GM18508 (cell line): ENCODE measurements around the gene IGSF6.
A peak's percentile ranks its signal among the peaks of the same experiment; 100 is the strongest.
"Not testable (repeated sequence)": the region's sequence is repeated elsewhere in the genome, so short reads cannot be mapped to it uniquely, and the experiment has no call there.

Source experiments
- ATAC-seq: cut with Tn5 transposase; IDR thresholded peaks from one replicate; pipeline ENCODE4 v1.9.1; 2021; ENCODE audit warnings: moderate number of reproducible peaks; ENCODE audit not compliant: insufficient read depth, unreplicated experiment

IGSF6 gene

GRCh38 chr16:21608639-21609328, 43.6 kb downstream of the IGSF6 start:
- no peak for ATAC-seq

- not testable (repeated sequence) for ATAC-seq
Measured at GRCh38 chr16:21605848-21606247, 46.6 kb downstream of the IGSF6 start.

DNA sequence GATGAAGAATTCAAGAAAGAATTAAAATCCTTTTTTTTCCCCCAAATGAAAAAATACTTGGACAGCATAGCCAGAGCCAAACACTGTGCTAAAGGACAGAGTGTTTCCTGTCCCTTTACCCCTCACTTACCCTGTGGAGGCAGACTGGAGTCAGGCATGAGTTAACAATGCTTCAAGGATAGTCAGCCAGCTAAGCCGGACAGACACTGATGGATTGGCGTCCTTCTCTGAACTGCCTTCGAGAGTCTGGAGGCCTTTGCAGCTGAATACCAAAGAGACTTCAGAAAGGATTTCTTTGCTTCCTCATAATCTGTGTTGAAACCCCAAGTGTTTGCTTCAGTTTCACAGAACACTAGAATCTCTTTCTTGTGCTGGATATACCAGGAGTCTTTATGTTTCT, 48.5 kb downstream of the IGSF6 start:
- ATAC-seq, result no peak

DNA sequence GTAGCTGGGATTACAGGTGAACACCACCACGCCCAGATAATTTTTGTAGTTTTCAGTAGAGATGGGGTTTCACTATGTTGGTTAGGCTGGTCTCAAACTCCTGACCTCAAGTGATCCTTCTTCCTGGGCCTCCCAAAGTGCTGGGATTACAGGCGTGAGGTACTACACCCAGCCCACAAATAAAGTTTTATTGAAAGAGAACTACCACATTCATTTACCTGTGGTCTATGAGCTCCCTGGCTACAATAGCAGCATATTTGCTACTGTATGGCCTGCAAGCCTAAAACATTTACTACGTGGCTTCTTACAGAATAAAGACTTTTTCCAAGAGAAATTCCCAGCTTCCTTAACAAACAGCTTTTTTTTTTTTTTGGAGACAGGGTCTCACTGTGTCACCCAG, 49.6 kb downstream of the IGSF6 start:
- no peak for ATAC-seq

DNA sequence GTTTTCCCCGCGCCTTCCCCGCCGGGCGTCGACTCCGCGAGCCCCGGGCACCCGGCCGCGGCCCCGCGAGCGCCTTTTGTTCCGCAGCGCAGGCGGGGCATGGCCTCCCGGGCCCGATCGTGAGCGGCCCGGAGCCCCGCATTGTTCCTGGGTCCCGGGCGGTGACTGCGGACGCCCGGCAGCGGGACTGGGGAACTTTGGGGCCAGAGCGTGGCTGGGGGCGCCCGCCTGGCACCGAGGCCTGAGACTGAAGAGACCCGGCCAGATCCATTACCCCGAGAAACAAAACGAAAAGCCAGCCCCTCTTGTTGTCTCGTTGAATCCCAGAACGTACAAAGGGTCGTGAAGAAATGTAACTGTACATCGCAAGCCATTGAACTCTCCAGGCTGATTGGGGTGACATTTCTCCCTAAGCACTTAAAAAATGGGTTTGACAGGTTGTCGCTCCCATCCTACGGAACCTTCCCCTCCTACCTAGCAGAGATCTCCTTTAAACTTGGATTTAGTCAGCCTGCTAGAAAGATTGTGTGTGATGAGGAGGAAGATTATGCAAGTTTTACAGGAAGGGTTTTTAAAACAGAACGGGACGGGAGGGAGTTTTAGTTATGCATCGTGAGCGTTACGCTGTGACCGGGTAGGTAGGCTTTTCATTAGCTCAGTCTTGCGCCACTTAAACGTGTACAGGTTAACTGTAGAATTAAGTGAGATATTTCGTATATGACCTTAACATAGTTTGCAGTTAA, 52.2 kb downstream of the IGSF6 start:
- ATAC-seq, result no peak

- ATAC-seq, result peak; percentile 54
Measured at GRCh38 chr16:21599122-21600030, 53.0 kb downstream of the IGSF6 start, which contains the start of gene METTL9. METTL9 (plus strand) TSS chr16:21599577; CDS start chr16:21599734, 157 bp downstream.

DNA sequence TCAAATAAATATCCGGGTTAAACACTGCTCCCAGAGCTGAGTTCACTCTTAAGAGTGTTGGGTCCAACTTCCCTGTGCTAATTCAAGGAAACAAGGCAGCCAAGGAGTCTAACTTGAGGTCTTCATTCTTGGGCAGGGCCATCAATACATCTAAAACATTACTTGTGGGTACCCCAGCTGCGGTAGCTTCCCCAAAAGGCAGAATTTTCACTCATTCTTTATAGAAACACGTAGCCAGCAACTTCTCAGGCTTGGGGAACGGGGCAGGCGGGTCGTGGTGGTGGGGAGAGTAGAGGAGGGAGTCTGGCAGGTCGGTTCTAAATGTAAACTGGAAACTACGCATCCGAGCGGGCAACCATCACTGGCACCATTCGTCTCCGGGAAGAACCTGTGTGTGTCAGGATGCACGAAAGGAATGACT, 53.7 kb downstream of the IGSF6 start:
- ATAC-seq, result no peak

- ATAC-seq, result no peak
Measured at GRCh38 chr16:21598206-21598605, 54.2 kb downstream of the IGSF6 start.

DNA sequence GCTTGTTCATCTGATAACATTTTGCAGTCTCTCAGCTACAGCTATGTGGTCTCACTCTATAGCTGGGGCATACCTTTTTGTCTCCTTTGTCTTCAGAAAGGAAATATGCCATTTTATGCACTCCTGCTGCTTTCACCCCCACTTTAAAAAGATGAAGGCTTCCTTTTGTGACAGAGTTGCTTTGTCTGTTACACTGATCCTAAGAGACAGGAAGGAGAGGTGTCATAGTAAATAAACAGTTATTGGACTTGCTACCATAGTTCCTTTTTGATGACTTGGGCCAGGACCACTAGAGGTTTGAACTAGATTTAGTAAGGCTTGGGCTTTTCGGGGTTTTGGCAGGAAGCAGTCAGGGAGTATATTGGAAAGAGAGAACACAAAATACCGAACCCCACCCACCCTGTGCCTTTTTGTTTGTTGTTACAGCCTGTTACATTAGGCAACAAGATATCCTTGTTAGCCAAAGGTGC, 54.8 kb downstream of the IGSF6 start:
- no peak for ATAC-seq

DNA sequence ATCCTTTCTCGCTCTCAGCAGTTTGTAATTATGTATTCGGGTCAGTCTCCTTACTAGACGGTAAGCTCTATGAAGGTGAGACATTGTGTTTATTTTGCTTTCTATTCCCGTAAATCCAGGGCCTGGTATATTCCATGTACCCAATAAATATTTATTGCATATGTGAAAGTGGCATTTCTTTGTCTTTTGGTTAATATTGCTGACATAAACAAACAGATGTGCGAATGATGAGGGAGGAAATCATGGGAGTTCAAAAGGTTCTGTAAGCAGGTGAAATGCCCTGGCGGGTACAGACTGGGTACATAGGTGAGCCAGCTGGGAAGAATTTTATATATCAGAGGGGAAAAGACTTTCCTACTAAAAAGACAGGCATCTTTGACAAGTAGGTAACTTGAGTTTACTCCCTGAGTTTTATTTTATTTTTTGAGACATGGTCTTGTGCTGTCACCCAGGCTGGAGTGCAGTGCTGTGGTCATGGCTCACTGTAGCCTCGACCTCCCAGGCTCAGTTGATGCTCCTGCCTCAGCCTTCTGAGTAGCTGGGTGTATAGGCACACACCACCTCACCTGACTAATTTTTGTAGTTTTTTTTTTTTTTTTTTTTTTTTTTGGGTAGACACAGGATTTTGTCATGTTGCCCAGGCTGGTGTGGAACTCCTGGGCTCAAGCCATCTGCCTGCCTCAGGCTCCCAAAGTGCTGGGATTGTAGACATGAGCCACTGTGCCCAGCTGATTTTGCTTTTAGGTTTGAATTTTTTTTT, 58.7 kb downstream of the IGSF6 start:
- ATAC-seq, result no peak

- no peak for ATAC-seq
Measured at GRCh38 chr16:21592191-21592590, 60.2 kb downstream of the IGSF6 start.

DNA sequence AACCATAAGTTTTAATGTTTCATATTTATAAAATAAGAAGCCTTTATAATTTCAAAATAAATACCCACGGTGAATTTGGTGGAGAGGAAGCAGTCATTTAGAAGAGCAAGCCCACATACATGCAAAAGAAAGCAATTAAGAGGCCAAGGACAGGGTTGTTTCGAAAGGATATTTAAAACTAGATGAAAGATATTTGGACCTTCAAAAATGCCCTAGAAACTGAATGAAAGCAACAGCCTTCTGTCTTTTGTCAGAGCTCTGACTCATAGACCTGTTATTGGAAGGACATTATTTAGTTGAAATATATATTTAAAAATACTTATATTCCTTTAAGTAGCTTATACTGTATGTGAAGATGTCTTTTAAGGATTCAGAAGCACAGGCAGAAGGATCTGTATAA, 61.6 kb downstream of the IGSF6 start:
- ATAC-seq, result no peak

- ATAC-seq, result no peak
Measured at GRCh38 chr16:21590287-21590686, 62.1 kb downstream of the IGSF6 start.

DNA sequence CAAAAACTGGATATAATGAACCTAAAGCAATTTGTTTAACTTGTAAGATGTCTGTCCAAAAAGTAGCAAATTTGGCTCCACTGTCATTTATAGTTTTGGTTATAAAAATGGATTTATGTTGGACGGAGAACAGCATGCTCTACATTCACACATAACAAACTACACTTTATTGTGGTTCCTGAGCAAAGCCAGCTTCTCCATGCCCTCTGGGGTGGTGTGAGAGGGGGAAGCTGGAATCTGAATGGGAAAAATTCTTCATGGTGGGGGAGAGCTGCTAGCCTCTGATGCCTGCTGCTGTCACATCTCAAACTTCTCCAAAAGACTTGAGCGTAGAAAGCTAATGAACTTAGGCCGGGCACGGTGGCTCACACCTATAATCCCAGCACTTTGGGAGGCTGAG, 62.9 kb downstream of the IGSF6 start:
- ATAC-seq, result no peak
